Endothelial cell of umbilical vein (primary cell): ENCODE measurements around the gene NUB1. TPM values are rescaled to one million over a fixed set of nuclear protein-coding genes. Genes with fewer than 3 reads are reported as not detected.

ENCODE experiments used
- BruUV-seq: library from RNA; stranded (reverse); fragments of 400-500 nt; replicated peaks from 2 replicates; lab custom pipeline; 2021; lab: Mats Ljungman, UMichigan
- CTCF ChIA-PET: fragments of 300-600, 350-600 bp; sonication (Branson Sonifier 250); formaldehyde crosslinking; loops from one replicate; lab custom pipeline; 2021; ENCODE audit warnings: antibody characterized with exemption, inconsistent platforms; lab: Charles Lee
- POLR2A ChIA-PET: fragments of 300-600, 350-600 bp; sonication (Branson Sonifier 250); formaldehyde crosslinking; loops from one replicate; lab custom pipeline; 2021; ENCODE audit warnings: antibody characterized with exemption, inconsistent platforms; lab: Charles Lee
- DNase-seq: peaks from one replicate; pipeline ENCODE4 v3.0.0-alpha.2; 2011; ENCODE audit warnings: low read depth, low spot score
- FAIRE-seq: peaks from 2 replicates; lab custom pipeline; 2011; peaks lifted over from hg19 to GRCh38; lab: Jason Lieb, UNC
- H2AFZ ChIP-seq: 2 replicates; pipeline ENCODE4 v1.6.0; 2012; ENCODE audit warnings: low read depth, low read length, control low read depth, inconsistent platforms
- H3K27ac ChIP-seq: 2 replicates; pipeline ENCODE4 v1.5.1; 2011; ENCODE audit warnings: low read depth, mild to moderate bottlenecking, control low read depth, low read length, moderate library complexity; ENCODE audit not compliant: insufficient read depth
- H3K27me3 ChIP-seq, 2 experiments: 2 replicates each; pipeline versions ENCODE4 v1.6.0 to v1.6.1; 2011; ENCODE audit warnings: low read length in 2 of 2, mixed read lengths in 1 of 2; ENCODE audit not compliant: control insufficient read depth in 2 of 2, insufficient read depth in 2 of 2
- H3K36me3 ChIP-seq, 2 experiments: 2 replicates in 1 of 2; 3 replicates in 1 of 2; pipeline ENCODE4 v1.5.1; 2011; ENCODE audit warnings: low read length in 2 of 2, mild to moderate bottlenecking in 1 of 2, moderate library complexity in 1 of 2; ENCODE audit not compliant: control insufficient read depth in 2 of 2, insufficient read depth in 2 of 2; ENCODE audit errors: extremely low read depth in 1 of 2
- H3K4me1 ChIP-seq: 3 replicates; pipeline ENCODE4 v1.5.1; 2011; ENCODE audit warnings: mild to moderate bottlenecking, low read length; ENCODE audit not compliant: control insufficient read depth, insufficient read depth; ENCODE audit errors: extremely low read depth
- H3K4me2 ChIP-seq: 2 replicates; pipeline ENCODE4 v1.6.1; 2011; ENCODE audit warnings: low read length, control low read depth, mixed read lengths; ENCODE audit not compliant: insufficient read depth
- H3K4me3 ChIP-seq, 3 experiments: fragments of 200-600 bp in 1 of 3; sonication (generic), shearing (Covaris generic) in 1 of 3; replicated peaks in 1 of 3; 2 replicates each; pipeline ENCODE4 v1.5.1; 2011 to 2016; ENCODE audit warnings: control low read depth in 3 of 3, low read length in 3 of 3, mild to moderate bottlenecking in 2 of 3, inconsistent platforms in 1 of 3, low read depth in 1 of 3, moderate library complexity in 1 of 3; ENCODE audit not compliant: insufficient read depth in 1 of 3
- H3K79me2 ChIP-seq: 2 replicates; pipeline ENCODE4 v1.6.0; 2012; ENCODE audit warnings: low read length, inconsistent platforms; ENCODE audit not compliant: control insufficient read depth, insufficient read depth
- H3K9ac ChIP-seq: replicated peaks from 2 replicates; pipeline ENCODE3; 2011; ENCODE audit warnings: low read length, control low read depth; ENCODE audit not compliant: insufficient read depth; ENCODE audit errors: extremely low read depth
- H3K9me1 ChIP-seq: replicated peaks from 3 replicates; pipeline ENCODE4 v1.6.0; 2011; ENCODE audit warnings: mild to moderate bottlenecking, low read length; ENCODE audit not compliant: control insufficient read depth, insufficient read depth; ENCODE audit errors: extremely low read depth
- H3K9me3 ChIP-seq: replicated peaks from 2 replicates; pipeline ENCODE4 v1.5.1; 2012; ENCODE audit warnings: low read length, inconsistent platforms; ENCODE audit not compliant: control insufficient read depth, insufficient read depth
- H4K20me1 ChIP-seq: replicated peaks from 2 replicates; pipeline ENCODE3; 2011; ENCODE audit warnings: mild to moderate bottlenecking, low read length; ENCODE audit not compliant: control insufficient read depth, insufficient read depth; ENCODE audit errors: extremely low read depth
- CTCF ChIP-seq, 2 donors: IDR thresholded peaks; 1 replicate in 1 of 2; 2 replicates in 1 of 2; pipeline ENCODE4 v1.5.1; 2011; ENCODE audit warnings: low read length in 2 of 2, mild to moderate bottlenecking in 2 of 2, moderate library complexity in 2 of 2, control low read depth in 1 of 2, inconsistent platforms in 1 of 2, low read depth in 1 of 2; ENCODE audit not compliant: insufficient read depth in 1 of 2; ENCODE audit errors: extremely low read depth in 1 of 2
- EZH2 ChIP-seq: IDR thresholded peaks from 2 replicates; pipeline ENCODE4 v1.6.1; 2012; ENCODE audit warnings: borderline replicate concordance, low read depth, mild to moderate bottlenecking, moderate library complexity, low read length, inconsistent platforms; ENCODE audit not compliant: severe bottlenecking
- FOS ChIP-seq: IDR thresholded peaks from 2 replicates; pipeline ENCODE4 v1.6.1; 2011; ENCODE audit warnings: mild to moderate bottlenecking, low read length, moderate library complexity, borderline replicate concordance; ENCODE audit not compliant: insufficient read depth
- GATA2 ChIP-seq: IDR thresholded peaks from 2 replicates; pipeline ENCODE4 v1.7.0; 2011; ENCODE audit warnings: low read depth, mild to moderate bottlenecking, moderate library complexity, mixed read lengths, low read length; ENCODE audit not compliant: insufficient read length, insufficient read depth
- JUN ChIP-seq: IDR thresholded peaks from 2 replicates; pipeline ENCODE4 v1.6.1; 2011; ENCODE audit warnings: borderline replicate concordance, low read depth; ENCODE audit not compliant: insufficient read length, insufficient read depth
- MAX ChIP-seq: IDR thresholded peaks from 2 replicates; pipeline ENCODE4 v1.6.1; 2011; ENCODE audit not compliant: insufficient read depth, insufficient read length
- MYC ChIP-seq: IDR thresholded peaks from one replicate; pipeline ENCODE4 v1.6.1; 2011; ENCODE audit warnings: mild to moderate bottlenecking, low read depth, low read length
- POLR2A ChIP-seq: IDR thresholded peaks from 2 replicates; pipeline ENCODE4 v1.6.1; 2012; ENCODE audit warnings: low read depth, mild to moderate bottlenecking, control low read depth, low read length
- POLR2AphosphoS5 ChIP-seq: IDR thresholded peaks from 2 replicates; pipeline ENCODE4 v1.6.1; 2012; ENCODE audit warnings: low read depth, mild to moderate bottlenecking, control low read depth, low read length, moderate library complexity; ENCODE audit not compliant: insufficient read depth
- dilution Hi-C: fragments of 300-500 bp; cut with MboI; formaldehyde crosslinking; loops from one replicate; pipeline ENCODE4 v1.15.0; 2019; ENCODE audit warnings: low sequenced_read_pairs; ENCODE audit not compliant: extremely low pct_ligation_motif_present
- intact Hi-C: fragments of 100-400 bp; cut with micrococcal nuclease; formaldehyde crosslinking; loops from one replicate; pipeline ENCODE4 v1.10.0; 2022
- polyA plus RNA-seq, 4 experiments: library from polyadenylated mRNA; depleted of rRNA in 3 of 4; stranded (reverse) in 3 of 4; unstranded in 1 of 4; fragments of >200 nt; gene quantifications; 2 replicates each; pipeline versions ENCODE4 v1.2.1 to v1.2.3, GENCODE V29; 2011 to 2012; ENCODE audit warnings: missing spikeins in 1 of 4
- total RNA-seq: library from RNA; stranded (reverse); gene quantifications from 2 replicates; pipeline ENCODE4 v1.2.3, GENCODE V29; 2021

The NUB1 gene
- total and polyA plus RNA-seq, 2 donors (not counting 3 experiments of a cell fraction or from before 2014, with no cell fraction given): 28.0 to 46.2 TPM

- H4K20me1 ChIP-seq: no peaks in the 10 kb centered on the region
- no peak overlapping the region for H3K4me2 ChIP-seq
- no peak overlapping the region for H2AFZ ChIP-seq
- BruUV-seq: no TSS peak
- no peaks in the 10 kb centered on the region for H3K4me1 ChIP-seq
- CTCF ChIA-PET: no interaction called here
- H3K27me3 ChIP-seq: peaks cover 4 to 6% of the 10 kb centered on the region in 2 experiments
- POLR2A ChIA-PET: interaction anchor here (0.6 kb wide), 1 partner anchor 22 kb away, joined by 3 read pairs; the partner anchor contains the start of gene NUB1
- no peaks in the 10 kb centered on the region for H3K9me3 ChIP-seq
- H3K36me3 ChIP-seq: no peaks in the 10 kb centered on the region
- no peak overlapping the region for H3K4me3 ChIP-seq
- FAIRE-seq (no peak), DNase-seq (no peak)
- intact Hi-C loops (no loop called here), dilution Hi-C loops (no loop called here)
- H3K9ac ChIP-seq: no peak overlapping the region
- no peak overlapping the region for H3K27ac ChIP-seq
- no peaks in the 10 kb centered on the region for H3K9me1 ChIP-seq
- H3K79me2 ChIP-seq: no peaks in the 10 kb centered on the region
- no peak for TF ChIP-seq MAX
Measured at GRCh38 chr7:151319189-151319588, 22.4 kb upstream of the NUB1 start.

- TF ChIP-seq EZH2: no peak
- no peak for TF ChIP-seq MAX
- no peak for TF ChIP-seq FOS
- no peak for TF ChIP-seq CTCF (IDR thresholded peaks at IDR 0.05; ENCODE audit: extremely low read depth in 1 of 2, insufficient read depth in 1 of 2, low read depth in 1 of 2, low read length in 2 of 2)
- TF ChIP-seq POLR2A: no peak
- TF ChIP-seq POLR2AphosphoS5: no peak
- no peak for TF ChIP-seq MYC
- no peak for TF ChIP-seq GATA2
- TF ChIP-seq JUN: no peak
- no peaks in the 10 kb centered on the region for H3K4me1 ChIP-seq
- ChIA-PET POLR2A (no interaction called here), CTCF (interaction anchor here (1.0 to 2.5 kb wide), 4 partner anchors 10 to 439 kb away, joined by 3 to 9 read pairs (median 4); no protein-coding TSS in a partner anchor)
- H3K27me3 ChIP-seq: peaks cover 4 to 12% of the 10 kb centered on the region in 2 experiments
- no peak for DNase-seq
- dilution Hi-C loops (no loop called here), intact Hi-C loops (no loop called here)
- FAIRE-seq: no peak
- H3K79me2 ChIP-seq: no peaks in the 10 kb centered on the region
- BruUV-seq: no TSS peak
- no peaks in the 10 kb centered on the region for H3K9me3 ChIP-seq
- H3K4me3 ChIP-seq: no peak overlapping the region
- no peaks in the 10 kb centered on the region for H3K9me1 ChIP-seq
- H2AFZ ChIP-seq: no peak overlapping the region
- no peak overlapping the region for H3K27ac ChIP-seq
- H3K9ac ChIP-seq: no peak overlapping the region
- no peak overlapping the region for H3K4me2 ChIP-seq
- no peaks in the 10 kb centered on the region for H4K20me1 ChIP-seq
- H3K36me3 ChIP-seq: no peaks in the 10 kb centered on the region
Measured at GRCh38 chr7:151320263-151320845, 21.3 kb upstream of the NUB1 start.
